Loucy (cell line): ENCODE results near the gene TLN1.

Experiments
- CTCF ChIP-seq: fragments of 200-600 bp; sonication (generic); conservative IDR thresholded peaks from 2 replicates; pipeline ENCODE4 v1.5.1; 2014; ENCODE audit warnings: mild to moderate bottlenecking, antibody characterized with exemption, low read length
- EZH2phosphoT487 ChIP-seq: fragments of 200-600 bp; IDR thresholded peaks from 2 replicates; pipeline ENCODE4 v1.6.1; 2018; ENCODE audit warnings: antibody characterized with exemption, mild to moderate bottlenecking, moderate library complexity, borderline replicate concordance

- TF ChIP-seq CTCF: no peak
- TF ChIP-seq EZH2phosphoT487: no peak
Measured at GRCh38 chr9:35667939-35668338, 64.1 kb downstream of the TLN1 start.
